GM19025 (cell line): ENCODE data around the gene PHC3.

ENCODE experiments used
- ATAC-seq: cut with Tn5 transposase; IDR thresholded peaks from one replicate; pipeline ENCODE4 v1.9.1; 2021; ENCODE audit warnings: mild to moderate bottlenecking, low read depth, moderate library complexity; ENCODE audit not compliant: unreplicated experiment

The PHC3 gene

GRCh38 chr3:170046269-170047132 is 135.0 kb downstream of the PHC3 start:
- ATAC-seq = no peak

- peak; percentile 67 for ATAC-seq
Observed at GRCh38 chr3:170044795-170045244, 136.7 kb downstream of the PHC3 start.

DNA sequence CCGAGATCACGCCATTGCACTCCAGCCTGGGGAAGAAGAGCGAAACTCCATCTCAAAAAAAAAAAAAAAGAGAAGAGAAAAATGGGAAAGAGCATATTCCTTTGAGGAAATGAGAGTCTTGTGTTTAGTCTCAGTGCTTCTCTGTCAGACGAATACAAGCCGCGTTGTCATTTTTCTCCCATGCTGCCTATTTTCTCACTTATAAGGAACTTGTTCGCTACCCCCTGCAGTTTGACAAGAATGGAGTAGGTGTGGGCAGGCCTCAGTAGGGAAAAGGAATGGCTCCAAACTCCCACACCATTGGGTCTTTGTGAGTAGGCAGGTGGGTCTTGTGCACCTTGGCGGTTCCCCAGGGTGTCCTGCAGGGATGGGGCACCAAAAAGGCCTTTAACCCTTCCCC is 137.3 kb downstream of the PHC3 start:
- ATAC-seq = no peak

GRCh38 chr3:170043506-170043905 is 138.0 kb downstream of the PHC3 start:
- ATAC-seq = no peak

DNA sequence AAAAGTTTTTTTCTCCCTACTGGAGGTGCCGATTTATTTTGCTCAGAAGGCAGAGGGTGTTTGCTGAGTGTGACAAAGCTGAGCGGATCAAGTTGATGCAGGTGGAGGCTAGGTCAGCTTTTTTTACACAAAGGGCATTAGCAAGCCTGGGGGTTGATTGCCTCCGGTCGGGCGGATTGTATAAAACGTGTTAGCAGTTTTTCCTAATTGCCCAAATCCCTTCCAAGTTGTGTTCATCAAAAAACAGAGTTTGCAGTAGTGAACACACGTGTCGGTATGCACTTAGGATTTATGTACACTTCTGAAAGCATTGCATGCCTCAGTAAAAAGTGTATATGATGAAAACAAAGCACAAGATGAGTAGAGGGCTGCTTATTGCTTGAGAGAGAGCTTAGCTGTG is 141.1 kb downstream of the PHC3 start:
- no peak for ATAC-seq

GRCh38 chr3:170038434-170039110 is 143.0 kb downstream of the PHC3 start:
- no peak for ATAC-seq
